Activated CD8-positive, alpha-beta memory T cell treated with anti-CD3 and anti-CD28 coated beads for 48 hours (primary cell): ENCODE data around the gene LMF1.
"Not testable (repeated sequence)": the region's sequence is repeated elsewhere in the genome, so short reads cannot be mapped to it uniquely, and the experiment has no call there.

Source experiments
- DNase-seq, 3 experiments: peaks; one replicate each; pipeline ENCODE4 v3.0.0-alpha.2; 2020; ENCODE audit warnings: low read depth in 2 of 3, low spot score in 2 of 3

Gene LMF1

DNA sequence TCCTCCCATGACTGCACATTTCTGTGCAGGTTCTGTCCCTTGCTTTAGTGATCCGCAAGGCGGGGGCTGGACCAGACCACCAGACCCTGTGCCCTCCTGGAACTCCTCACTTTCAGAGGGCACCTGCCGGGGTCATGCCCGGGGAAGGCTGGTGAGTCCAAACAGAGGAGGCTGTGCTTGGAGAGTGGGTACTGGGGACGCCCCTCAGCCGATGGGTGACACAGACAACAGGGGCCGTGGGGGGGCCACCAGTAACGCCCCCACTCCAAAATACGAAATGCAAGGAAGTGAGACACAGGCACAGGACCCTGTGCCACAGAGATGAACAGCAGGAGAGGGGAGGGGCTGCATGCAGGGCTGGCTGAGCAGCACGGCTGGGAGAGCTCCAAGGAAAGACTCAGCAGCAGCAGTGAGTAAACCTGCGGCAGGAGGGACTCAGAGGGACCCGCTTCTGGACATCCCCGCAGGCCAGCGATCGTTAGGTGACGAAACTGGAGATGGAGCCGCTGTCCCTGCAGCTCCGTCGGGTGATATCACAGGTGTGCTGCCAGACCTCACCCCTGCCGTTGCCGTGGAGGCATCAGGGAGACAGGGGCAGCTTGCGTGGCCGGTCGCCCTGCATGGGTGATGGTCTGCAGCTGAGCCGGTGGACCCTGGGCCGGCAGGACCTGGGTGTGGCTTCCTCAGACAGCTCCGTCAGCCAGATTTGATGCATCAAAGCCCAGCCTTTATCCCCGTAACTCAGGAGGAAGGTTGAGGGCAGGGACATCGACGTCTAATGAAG is 99.0 kb downstream of the LMF1 start:
- no peak for DNase-seq

DNA sequence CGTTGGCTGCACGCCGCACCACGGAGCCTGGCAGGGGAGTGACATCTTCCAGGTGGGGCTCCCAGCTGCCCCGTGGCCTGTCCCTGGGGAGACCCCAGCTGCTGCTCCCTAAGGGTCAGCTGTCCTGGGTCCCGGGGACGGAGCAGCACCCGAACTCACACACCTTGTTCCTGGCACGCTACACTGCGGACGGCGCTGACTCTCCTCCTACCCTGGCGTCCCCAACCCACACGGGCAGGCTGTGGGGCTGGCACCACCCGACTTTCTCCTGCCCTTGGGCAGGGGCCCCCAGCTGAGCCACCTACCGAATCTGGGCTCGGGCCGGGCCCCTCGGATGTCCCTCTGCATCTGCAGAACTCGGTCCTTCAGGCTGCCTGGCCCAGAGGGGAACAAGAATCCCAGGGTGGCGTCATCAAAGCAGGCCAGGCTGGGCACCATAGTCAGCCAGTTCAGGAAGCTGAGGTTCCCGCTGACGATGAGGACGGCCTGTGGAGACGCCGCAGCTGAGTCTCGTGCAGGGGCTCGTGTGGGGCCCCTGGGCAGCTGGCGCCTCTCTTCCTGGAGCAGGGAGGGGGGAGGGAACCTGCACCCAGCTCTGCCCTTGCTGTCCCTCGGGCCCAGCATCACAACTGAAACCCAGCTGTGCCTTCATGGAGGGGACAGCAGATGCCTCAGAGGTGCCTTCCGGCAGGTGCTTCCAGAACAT is 99.8 kb downstream of the LMF1 start:
- no peak for DNase-seq

DNA sequence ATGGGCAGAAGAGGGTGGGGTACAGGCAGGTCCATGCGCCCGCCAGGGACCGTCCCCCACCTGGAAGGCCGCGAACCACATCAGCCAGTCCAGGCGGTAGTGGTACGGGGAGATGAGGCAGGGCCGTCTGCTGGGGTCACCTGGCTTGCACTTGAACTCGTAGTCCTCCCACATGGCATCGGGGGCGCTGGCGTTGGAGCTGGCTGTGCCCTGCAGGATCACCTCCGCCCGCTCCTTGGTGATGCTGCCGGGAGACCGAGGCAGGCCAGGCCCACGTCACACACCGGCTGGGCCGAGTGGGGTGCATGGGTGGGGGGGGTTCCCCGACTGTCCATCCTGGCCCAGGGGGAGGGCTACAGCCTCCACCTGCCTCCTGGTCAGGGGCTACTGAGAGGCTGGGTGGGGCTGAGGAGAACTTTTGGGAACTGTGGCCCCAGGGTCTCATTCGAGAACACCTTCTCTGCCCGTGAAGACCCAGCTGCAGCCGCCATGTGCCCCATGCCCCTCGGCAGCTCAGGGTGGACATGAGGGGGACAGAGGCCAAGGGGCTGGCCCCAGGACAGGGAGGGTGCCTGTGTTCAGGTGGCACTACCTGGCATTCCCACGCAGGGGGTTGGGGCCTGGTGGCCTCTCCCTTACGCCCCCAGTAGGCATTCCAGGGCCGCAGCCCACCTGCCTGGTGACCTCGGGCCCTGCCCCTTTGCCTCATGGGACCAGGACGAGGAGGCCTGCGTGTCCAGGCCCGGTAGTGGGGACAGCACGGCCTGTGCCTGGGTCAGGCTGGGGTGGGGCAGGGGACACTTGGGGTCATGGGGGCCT is 100.8 kb downstream of the LMF1 start:
- DNase-seq: no peak

DNA sequence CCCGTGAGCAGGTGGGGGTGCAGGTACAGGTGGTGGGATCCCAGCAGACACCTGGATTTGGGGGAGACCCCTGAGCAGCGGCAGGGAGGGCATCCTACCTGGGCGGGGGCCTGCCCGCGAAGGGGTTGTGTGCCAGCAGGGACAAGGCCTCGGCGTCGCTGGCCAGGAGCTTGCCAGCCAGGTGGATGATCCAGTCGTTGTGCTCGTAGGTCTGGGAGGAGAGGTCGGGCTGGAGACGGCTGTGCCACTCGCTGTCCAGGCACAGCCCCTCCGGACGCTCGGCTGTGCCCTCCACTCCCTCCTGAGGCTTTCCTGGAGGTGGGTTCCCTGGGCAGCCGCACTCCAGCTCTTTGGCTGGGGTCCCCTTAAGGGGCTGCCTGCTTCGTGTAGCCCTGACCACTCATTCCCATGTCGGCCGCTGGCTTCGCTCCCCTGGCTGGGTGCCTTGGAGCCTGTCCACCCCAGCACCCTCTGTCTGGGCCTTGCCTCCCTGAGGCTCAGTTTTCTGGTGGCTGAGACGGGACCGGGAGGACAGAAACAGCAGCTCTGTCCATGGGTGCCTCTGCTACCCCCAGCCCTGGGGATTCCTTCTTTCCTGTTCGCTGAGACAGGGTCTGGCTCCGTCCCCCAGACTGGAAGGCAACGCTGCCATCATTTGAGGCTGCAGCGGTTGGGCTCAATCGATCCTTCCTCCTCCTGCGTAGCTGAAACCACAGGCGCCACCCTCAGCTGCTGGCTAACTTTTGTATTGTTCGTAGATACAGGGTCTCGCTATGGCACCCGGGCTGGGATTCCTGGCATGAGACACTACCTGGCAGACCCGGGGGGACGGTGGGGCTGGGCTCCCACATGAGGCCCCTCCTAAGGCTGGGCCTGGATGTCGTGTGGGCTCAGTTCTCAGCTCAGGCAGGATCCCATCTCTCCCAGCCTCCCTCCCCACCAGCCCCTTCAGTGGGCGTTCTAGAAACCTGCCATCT is 101.7 kb downstream of the LMF1 start:
- no peak for DNase-seq

DNA sequence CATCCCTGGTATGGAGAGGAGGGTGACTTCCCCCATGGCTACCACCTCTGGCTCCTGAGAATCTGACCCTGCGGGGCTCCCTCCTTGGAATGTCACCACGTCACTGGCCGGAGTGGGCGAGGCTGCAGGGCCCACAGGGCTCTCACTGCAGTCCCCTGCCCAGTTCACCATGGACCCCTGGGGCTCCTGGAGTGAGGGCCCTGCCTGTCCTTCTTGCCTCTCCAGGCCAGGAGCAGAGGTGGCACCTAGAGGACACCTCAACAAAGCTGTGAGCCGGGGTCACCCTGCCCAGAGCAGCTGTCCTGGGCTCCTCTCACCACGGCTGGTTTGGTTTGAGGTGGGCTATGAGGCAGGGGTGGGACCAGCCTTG is 102.4 kb downstream of the LMF1 start:
- no peak for DNase-seq

DNA sequence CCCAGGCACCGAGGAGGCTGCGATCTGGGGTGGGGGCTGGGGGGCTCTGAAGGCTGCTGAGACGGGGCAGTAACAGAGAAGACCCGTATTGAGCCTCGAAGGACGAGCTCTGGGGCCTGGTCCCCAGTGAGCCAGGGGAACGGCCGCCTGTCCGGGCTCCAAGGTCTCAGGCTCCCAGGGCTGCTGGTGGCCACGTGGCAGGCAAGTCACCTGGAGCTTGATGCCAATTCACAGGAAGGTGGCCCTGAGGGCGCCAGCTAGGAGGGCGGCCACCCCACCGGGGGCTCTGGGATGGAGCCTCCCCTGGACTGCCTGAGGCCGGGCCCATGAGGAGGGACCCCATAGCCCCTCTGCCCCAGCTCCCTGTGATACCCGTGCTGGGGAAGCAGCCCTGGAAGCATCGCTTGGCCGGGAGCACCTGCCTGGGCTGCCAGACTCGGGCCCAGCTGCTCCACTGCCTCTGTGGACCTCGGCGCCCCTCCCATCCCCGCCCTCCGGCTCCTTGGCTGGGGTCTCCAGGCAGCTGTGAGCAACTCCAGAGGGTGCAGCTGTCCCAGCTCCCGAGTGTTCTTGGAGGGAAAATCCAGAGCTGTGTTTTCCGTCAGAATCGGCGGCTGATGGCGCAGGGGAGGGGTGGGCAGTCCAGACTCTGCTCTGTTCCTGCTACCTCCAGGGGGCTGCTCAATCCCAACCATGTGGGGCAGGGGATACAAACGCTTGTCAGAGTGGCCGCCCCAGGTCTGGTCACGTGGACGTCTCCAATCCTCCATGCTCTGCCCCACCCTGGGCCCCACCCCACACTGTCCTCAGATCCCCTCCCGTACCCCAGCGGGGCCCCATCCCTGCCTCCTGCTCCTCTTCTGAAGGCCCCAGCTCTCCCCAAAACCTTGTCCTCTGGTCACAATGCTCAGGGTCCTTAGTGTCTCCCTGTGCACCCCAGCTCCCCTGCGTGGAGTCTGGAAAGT is 103.1 kb downstream of the LMF1 start:
- no peak for DNase-seq

DNA sequence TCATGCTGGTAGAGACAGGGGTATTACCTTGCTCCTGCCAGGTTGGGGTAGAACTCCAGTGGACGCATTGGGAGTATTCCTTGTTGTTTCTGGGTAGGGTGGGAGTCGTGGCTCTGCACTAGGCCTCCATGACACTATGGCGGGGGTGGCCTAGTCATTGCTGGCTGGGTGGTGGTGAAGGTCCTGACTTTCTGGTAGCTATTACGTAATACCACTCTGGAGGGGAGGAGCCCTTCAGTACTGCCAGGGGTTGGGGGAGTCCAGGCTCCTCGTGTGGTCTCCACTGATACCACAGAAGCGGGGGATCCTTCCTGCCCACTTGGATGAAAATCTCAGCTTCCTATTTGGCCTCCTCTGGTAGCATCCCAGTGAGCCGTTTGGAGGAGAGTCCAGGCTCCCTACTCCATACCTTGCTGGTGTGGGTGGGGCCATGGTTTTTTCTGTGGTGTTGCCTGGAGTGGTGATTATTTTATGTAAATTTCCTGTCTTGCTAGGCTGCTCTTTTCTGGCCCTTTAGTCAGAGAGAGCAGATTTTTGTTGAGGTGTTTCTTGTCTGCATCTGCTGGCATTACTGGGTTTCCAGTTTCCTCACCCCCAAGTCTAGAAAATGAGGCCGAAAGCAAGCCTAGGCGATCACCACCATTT is 104.4 kb downstream of the LMF1 start:
- no peak for DNase-seq

DNA sequence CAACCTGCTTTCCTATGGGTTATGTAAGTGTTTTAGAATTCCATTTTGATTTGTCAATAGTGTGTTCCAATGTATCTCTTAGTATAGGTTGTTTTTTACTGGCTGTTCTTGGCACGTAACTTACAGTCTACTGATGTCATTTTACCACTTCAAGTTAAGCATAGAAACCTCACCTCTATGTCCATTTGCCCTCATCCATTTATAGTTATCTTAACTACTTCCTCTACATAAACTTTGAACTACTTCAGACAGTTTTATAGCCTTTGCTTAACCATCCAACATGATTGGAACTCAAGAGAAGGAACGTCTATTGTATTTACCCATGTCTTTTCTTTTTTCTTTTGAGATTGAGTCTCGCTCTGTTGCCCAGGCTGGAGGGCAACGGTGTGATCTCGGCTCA is 105.8 kb downstream of the LMF1 start:
- DNase-seq: no peak

DNA sequence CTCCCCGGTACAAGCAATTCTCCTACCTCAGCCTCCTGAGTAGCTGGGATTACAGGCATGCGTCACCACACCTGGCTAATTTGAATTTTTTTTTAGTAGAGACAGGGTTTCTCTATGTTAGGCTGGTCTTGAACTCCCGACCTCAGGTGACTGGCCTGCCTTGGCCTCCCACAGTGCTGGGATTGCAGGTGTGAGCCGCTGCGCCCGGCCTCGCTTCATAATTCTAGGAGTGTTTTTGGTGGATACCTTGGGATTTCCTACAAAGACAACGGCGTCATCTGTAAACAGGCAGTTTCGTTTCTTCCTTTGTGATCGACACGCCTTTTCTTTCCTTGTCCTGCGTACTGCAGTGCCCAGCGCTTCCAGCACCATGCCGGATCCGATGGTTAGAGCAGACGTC is 109.3 kb downstream of the LMF1 start:
- DNase-seq: no peak

DNA sequence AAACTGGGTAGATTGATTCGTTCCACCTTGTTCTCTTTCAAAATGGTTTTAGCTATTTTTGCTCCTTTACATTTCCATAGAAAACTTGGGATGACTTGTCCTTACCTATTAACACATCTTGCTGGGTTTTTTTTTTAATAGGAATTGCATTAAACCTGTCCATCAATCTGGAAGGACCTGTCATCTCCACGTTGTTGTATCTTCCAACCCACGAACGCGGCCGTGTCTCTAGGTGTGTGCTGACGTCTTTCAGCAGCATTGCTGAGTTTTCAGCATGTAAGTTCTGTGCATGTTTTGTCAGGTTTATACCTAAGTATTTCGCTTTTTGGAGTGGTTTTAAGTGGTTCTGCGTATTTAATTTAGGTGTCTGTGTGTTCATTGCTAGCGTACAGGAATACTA is 109.9 kb downstream of the LMF1 start:
- no peak for DNase-seq

DNA sequence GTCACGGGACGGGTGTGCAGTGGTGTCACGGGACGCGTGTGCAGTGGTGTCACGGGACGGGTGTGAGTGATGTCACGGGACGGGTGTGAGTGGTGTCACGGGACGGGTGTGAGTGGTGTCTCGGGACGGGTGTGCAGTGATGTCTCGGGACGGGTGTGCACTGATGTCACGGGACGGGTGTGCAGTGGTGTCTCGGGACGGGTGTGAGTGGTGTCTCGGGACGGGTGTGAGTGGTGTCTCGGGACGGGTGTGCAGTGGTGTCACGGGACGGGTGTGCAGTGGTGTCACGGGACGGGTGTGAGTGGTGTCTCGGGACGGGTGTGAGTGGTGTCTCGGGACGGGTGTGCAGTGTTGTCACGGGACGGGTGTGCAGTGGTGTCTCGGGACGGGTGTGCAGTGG is 111.8 kb downstream of the LMF1 start:
- DNase-seq: not testable (repeated sequence)

DNA sequence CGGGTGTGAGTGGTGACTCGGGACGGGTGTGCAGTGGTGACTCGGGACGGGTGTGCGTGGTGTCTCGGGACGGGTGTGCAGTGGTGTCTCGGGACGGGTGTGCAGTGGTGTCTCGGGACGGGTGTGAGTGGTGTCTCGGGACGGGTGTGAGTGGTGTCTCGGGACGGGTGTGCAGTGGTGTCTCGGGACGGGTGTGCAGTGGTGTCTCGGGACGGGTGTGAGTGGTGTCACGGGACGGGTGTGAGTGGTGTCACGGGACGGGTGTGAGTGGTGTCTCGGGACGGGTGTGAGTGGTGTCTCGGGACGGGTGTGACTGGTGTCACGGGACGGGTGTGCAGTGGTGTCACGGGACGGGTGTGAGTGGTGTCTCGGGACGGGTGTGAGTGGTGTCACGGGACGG is 112.3 kb downstream of the LMF1 start:
- DNase-seq: not testable (repeated sequence)

DNA sequence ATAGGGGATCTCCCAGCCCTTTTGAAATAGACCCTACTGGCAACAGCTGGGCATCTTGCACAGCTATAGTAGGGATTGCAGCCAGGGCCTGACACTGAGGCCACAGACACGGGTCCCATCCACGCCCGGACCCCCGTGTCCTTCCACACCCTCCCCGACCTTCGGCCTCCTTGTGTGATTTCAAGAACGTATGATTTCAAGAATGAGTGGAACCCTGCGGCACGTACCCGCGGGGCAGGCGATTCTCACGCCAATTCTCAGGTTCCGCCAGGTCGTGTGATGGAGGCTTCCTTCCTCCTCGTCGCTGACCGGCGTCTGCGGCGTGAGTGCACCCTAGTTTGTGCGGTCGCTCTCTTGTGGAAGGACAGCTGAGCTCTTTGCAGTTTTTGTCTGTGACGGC is 114.0 kb downstream of the LMF1 start:
- no peak for DNase-seq

DNA sequence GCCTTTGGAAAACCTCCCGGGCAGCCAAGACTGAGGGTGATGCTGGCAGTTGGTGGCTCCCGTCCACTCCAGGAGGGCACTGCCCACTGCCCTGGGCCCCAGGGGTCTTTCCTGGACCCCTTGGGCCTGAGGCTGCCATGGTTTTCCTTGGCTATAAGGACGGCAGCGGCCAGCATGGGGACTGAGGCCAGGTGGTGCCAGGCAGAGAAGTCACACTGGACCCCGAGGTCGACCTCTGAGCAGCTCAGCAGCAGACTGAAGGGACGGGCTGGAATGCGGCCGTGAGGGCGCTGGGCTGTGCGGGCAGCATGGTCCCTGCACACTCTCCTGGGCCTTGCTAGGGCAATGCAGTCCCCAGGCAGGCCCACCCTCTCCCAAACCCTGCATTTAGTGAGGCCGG is 114.7 kb downstream of the LMF1 start:
- no peak for DNase-seq

DNA sequence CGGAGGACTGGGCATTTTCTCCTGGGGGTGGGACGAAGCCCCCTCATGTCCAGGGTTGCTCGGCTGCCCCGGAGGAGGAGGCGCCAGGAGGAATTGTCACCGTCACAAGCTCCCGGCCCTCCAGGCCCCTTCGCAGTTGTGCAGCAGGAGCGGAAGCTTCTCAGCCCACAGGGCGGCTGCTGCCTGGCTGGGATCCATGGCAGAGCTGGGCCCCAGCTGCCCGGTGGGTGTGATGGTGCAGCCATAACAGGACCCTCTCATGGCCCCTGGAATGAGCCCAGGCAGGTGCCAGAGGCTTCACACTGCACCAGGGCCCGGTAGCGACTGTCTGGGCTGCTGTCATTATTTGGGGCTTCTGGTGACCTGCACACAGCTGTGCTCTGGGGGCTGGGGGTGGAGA is 115.3 kb downstream of the LMF1 start:
- DNase-seq: no peak

DNA sequence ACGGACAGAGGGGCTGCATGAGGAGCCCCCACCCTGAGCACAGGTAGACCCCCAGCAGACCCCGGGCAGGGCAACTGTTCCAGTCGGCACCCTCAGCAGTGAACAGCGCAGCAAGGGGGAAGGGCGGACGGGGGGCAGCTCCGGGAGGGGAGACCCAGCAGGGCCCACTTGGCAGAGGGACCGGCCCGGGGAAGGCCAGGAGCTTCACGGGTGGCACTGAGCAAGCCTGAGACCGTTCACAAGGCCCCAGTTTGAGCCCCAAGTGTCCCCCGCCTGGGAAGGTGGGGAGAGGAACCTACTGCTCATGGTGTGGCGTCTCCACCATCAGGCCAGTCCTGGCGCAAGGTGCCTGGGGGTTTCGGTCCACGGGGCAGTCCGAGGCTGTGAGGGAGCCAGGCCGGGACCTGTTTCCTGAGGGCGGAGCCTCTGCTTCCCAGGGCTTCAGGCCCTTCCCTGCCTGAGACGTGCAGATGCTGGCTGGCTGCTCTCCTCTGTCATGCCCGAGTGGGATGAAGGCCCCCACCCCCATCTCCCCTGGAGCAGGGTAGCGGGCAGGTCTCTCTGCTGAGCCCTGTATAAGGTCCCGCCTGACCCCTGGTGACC is 115.9 kb downstream of the LMF1 start:
- DNase-seq: no peak

DNA sequence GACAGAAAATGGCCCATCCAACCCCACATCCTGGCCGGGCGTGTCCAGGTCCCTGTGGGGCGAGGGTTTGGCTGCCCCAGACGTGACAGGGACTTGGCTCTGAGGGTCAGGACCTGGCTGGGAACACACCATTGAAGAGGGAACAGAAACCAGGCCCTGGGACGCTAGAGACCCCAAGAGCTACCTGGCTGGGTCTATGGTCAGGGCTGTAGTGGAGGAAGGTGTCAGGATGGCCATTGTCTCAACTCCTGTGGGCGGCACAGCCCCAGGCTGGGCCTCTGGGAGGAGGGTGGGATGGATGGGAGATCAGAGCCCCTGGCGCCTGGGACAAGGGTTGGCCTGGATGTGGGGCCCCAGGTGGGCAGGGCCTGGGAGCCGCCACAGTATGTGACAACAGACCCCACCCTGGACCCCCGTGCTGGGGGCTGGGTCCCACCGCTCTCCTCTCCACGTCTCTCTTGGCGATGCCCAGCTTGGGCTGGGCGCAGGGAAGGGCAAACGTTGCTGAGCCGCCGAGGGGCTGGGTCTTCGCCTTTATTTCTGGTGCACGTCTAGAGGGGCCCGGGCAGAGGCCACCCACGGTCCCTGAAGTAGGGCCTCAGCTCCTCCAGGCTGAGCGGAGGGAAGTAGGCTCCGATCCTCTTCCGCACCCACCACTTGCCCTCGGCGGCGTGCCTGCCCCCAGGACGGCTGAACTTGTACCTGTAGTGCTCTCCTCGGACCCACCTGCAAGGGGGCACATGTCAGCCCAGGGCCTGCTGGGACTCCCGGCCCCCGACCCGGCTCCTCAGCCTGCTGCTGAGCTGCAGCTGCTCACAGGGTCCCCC is 116.6 kb downstream of the LMF1 start:
- DNase-seq: no peak

DNA sequence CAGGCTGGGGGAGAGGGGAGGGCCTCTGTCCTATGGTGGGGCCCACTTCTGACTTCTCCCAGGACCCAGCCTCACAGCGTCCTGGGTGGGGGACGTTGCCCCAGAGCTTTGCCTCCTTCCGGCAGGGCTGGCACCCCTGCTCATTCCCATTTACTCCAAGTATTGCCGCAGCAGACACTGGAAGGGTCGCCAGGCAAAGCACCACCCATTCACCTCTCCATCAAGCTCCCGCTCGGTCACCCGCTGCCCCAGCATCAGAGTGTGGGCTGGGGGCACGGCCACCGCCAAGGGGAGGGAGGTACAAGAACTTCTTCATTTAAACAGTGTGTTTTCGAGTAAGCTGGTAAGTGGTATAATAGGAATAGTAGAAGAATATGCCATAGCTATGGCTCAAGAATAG is 117.5 kb downstream of the LMF1 start:
- no peak for DNase-seq
